HEK293 (cell line): ENCODE data around the gene SMNDC1.

ENCODE experiments used
- CTCF ChIA-PET: fragments of 350-600 bp; formaldehyde crosslinking; extraction: SDS; loops from one replicate; lab custom pipeline; 2021; ENCODE audit warnings: antibody characterized with exemption; lab: Yijun Ruan, JAX
- POLR2A ChIA-PET: fragments of 300-600 bp; formaldehyde crosslinking; extraction: SDS; loops from one replicate; lab custom pipeline; 2020; ENCODE audit warnings: antibody characterized with exemption, inconsistent platforms; lab: Yijun Ruan, JAX
- H3K27ac ChIP-seq: fragments of 200-500 bp; sonication (Bioruptor generic); 2 replicates; pipeline ENCODE4 v1.5.1; 2014; ENCODE audit warnings: low read depth, low read length, control low read depth, inconsistent platforms; ENCODE audit errors: extremely low read depth
- H3K36me3 ChIP-seq, 2 experiments: fragments of 200-500 bp in 1 of 2; sonication (Bioruptor generic) in 1 of 2; 1 replicate in 1 of 2; 2 replicates in 1 of 2; pipeline ENCODE4 v1.5.1; 2014 to 2017; ENCODE audit warnings: inconsistent platforms in 2 of 2, low read length in 2 of 2; ENCODE audit not compliant: control insufficient read depth in 2 of 2, insufficient read depth in 1 of 2
- H3K4me1 ChIP-seq: fragments of 200-500 bp; sonication (Bioruptor generic); 2 replicates; pipeline ENCODE4 v1.5.1; 2014; ENCODE audit warnings: mild to moderate bottlenecking, low read length, inconsistent platforms; ENCODE audit not compliant: control insufficient read depth, insufficient read depth
- H3K4me3 ChIP-seq: 2 replicates; pipeline ENCODE4 v1.5.1; 2011; ENCODE audit warnings: low read depth, mild to moderate bottlenecking, control low read depth, low read length, moderate library complexity
- H3K9me3 ChIP-seq: fragments of 200-500 bp; sonication (Bioruptor generic); 2 replicates; pipeline ENCODE4 v1.5.1; 2014; ENCODE audit warnings: low read depth, low read length, inconsistent platforms; ENCODE audit not compliant: control insufficient read depth, insufficient read depth
- GFI1B ChIP-seq: fragments of 450-650 bp; formaldehyde crosslinking; IDR thresholded peaks from 2 replicates; pipeline ENCODE4 v1.5.1; 2016; ENCODE audit warnings: missing biosample characterization, missing genetic modification characterization
- KLF1 ChIP-seq: fragments of 450-650 bp; formaldehyde crosslinking; IDR thresholded peaks from 2 replicates; pipeline ENCODE4 v1.5.1; 2016; ENCODE audit warnings: missing biosample characterization, missing genetic modification characterization
- RBAK ChIP-seq: fragments of 450-650 bp; formaldehyde crosslinking; IDR thresholded peaks from 2 replicates; pipeline ENCODE4 v1.5.1; 2016; ENCODE audit warnings: missing biosample characterization, missing genetic modification characterization
- ZBTB20 ChIP-seq: fragments of 450-650 bp; formaldehyde crosslinking; IDR thresholded peaks from 2 replicates; pipeline ENCODE4 v1.5.1; 2016; ENCODE audit warnings: missing biosample characterization, missing genetic modification characterization
- ZNF16 ChIP-seq: fragments of 450-650 bp; formaldehyde crosslinking; IDR thresholded peaks from 2 replicates; pipeline ENCODE4 v1.5.1; 2016; ENCODE audit warnings: low read depth, missing biosample characterization, missing genetic modification characterization
- ZNF175 ChIP-seq: fragments of 450-650 bp; formaldehyde crosslinking; IDR thresholded peaks from 2 replicates; pipeline ENCODE4 v1.5.1; 2016; ENCODE audit warnings: missing biosample characterization, missing genetic modification characterization
- ZNF211 ChIP-seq: fragments of 450-650 bp; formaldehyde crosslinking; IDR thresholded peaks from 2 replicates; pipeline ENCODE4 v1.5.1; 2016; ENCODE audit warnings: low read depth, missing biosample characterization, missing genetic modification characterization
- ZNF223 ChIP-seq: fragments of 450-650 bp; formaldehyde crosslinking; IDR thresholded peaks from 2 replicates; pipeline ENCODE4 v1.5.1; 2016; ENCODE audit warnings: missing biosample characterization, missing genetic modification characterization
- ZNF394 ChIP-seq: fragments of 450-650 bp; formaldehyde crosslinking; IDR thresholded peaks from 2 replicates; pipeline ENCODE4 v1.5.1; 2016; ENCODE audit warnings: missing biosample characterization, missing genetic modification characterization, mild to moderate bottlenecking, moderate library complexity, borderline replicate concordance
- ZNF433 ChIP-seq: fragments of 450-650 bp; formaldehyde crosslinking; IDR thresholded peaks from 2 replicates; pipeline ENCODE4 v1.5.1; 2016; ENCODE audit warnings: missing biosample characterization, missing genetic modification characterization, low read depth
- ZNF555 ChIP-seq: fragments of 450-650 bp; formaldehyde crosslinking; conservative IDR thresholded peaks from 2 replicates; pipeline ENCODE4 v1.5.1; 2017; ENCODE audit warnings: missing biosample characterization, mild to moderate bottlenecking, missing genetic modification characterization, inconsistent platforms
- ZNF624 ChIP-seq: fragments of 450-650 bp; formaldehyde crosslinking; IDR thresholded peaks from 2 replicates; pipeline ENCODE4 v1.5.1; 2017; ENCODE audit warnings: missing biosample characterization, missing genetic modification characterization
- ZNF629 ChIP-seq: fragments of 450-650 bp; formaldehyde crosslinking; IDR thresholded peaks from 2 replicates; pipeline ENCODE4 v1.5.1; 2017; ENCODE audit warnings: missing biosample characterization, missing genetic modification characterization
- ZNF677 ChIP-seq: fragments of 450-650 bp; IDR thresholded peaks from 2 replicates; pipeline ENCODE4 v1.5.0; 2018; ENCODE audit warnings: missing biosample characterization, mild to moderate bottlenecking, missing genetic modification characterization, moderate library complexity
- ZNF76 ChIP-seq: fragments of 450-650 bp; formaldehyde crosslinking; IDR thresholded peaks from 2 replicates; pipeline ENCODE4; 2016; ENCODE audit warnings: low read depth, missing biosample characterization, missing genetic modification characterization, borderline replicate concordance
- ZNF830 ChIP-seq: fragments of 450-650 bp; IDR thresholded peaks from 2 replicates; pipeline ENCODE4 v1.5.0; 2018; ENCODE audit warnings: missing biosample characterization, missing genetic modification characterization, low read depth, mild to moderate bottlenecking, moderate library complexity
- ZSCAN16 ChIP-seq: fragments of 450-650 bp; formaldehyde crosslinking; IDR thresholded peaks from 2 replicates; pipeline ENCODE4 v1.5.1; 2016; ENCODE audit warnings: missing biosample characterization, missing genetic modification characterization
- TF ChIP-seq, protein P1 (sequence below): fragments of 450-650 bp; formaldehyde crosslinking; IDR thresholded peaks from 2 replicates; pipeline ENCODE4 v1.5.1; 2016; ENCODE audit warnings: missing biosample characterization, missing genetic modification characterization
- TF ChIP-seq, protein P2 (sequence below): fragments of 450-650 bp; formaldehyde crosslinking; IDR thresholded peaks from 2 replicates; pipeline ENCODE4 v1.5.1; 2016; ENCODE audit warnings: missing biosample characterization, missing genetic modification characterization, low read depth
- TF ChIP-seq, protein P3 (sequence below): fragments of 450-650 bp; formaldehyde crosslinking; IDR thresholded peaks from 2 replicates; pipeline ENCODE4 v1.5.1; 2016; ENCODE audit warnings: missing biosample characterization, missing genetic modification characterization, borderline replicate concordance
- TF ChIP-seq, protein P4 (sequence below): fragments of 450-650 bp; formaldehyde crosslinking; IDR thresholded peaks from 2 replicates; pipeline ENCODE4 v1.5.1; 2016; ENCODE audit warnings: missing biosample characterization, missing genetic modification characterization
- TF ChIP-seq, protein P5 (sequence below): fragments of 450-650 bp; formaldehyde crosslinking; IDR thresholded peaks from 2 replicates; pipeline ENCODE4 v1.5.1; 2016; ENCODE audit warnings: missing biosample characterization, missing genetic modification characterization
- TF ChIP-seq, protein P6 (sequence below): fragments of 450-650 bp; formaldehyde crosslinking; IDR thresholded peaks from 2 replicates; pipeline ENCODE4 v1.5.1; 2017; ENCODE audit warnings: missing biosample characterization, missing genetic modification characterization

SMNDC1 gene

DNA sequence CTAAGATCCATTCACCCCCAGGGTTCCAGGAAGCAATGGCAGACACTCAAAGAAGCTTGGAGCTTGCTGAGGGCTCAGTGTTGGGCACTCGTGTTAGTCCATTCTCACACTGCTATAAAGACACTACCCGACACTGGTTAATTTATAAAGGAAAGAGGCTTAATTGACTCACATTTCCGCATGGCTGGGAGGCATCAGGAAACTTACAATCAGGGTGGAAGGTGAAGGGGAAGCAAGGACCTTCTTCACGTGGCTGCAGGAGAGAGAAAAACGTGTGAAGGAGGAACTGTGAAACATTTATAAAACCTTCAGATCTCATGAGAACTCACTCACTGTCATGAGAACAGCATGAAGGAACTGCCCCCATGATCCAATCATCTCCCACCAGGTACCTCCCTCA is 44.7 kb upstream of the SMNDC1 start (continued):
- TF ChIP-seq, protein P1, sequence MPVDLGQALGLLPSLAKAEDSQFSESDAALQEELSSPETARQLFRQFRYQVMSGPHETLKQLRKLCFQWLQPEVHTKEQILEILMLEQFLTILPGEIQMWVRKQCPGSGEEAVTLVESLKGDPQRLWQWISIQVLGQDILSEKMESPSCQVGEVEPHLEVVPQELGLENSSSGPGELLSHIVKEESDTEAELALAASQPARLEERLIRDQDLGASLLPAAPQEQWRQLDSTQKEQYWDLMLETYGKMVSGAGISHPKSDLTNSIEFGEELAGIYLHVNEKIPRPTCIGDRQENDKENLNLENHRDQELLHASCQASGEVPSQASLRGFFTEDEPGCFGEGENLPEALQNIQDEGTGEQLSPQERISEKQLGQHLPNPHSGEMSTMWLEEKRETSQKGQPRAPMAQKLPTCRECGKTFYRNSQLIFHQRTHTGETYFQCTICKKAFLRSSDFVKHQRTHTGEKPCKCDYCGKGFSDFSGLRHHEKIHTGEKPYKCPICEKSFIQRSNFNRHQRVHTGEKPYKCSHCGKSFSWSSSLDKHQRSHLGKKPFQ (tag by site-specific recombination): no peak
- TF ChIP-seq KLF1 (tag by site-specific recombination) (no peak), ZNF624 (tag by site-specific recombination) (no peak), ZNF629 (tag by site-specific recombination) (no peak), ZSCAN16 (tag by site-specific recombination) (no peak)

DNA sequence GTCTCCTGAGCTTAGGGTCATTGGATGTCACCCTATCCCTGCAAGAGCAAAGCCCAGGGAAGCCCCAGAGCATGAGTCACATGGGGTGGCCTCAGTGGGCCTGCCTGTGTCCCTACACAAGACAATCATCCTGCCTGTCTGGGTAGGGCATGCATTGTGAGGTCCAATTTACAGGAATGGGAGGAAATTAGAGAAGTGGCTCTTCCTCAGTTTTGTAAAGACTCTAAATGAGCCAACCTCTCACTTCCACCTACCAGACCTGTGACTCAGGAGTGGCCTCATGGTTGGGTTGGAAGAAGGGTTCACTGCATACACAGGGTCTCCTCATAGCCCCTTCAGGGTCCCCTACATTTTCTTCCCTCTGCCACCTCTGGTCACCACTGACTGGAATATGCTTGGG is 43.6 kb upstream of the SMNDC1 start:
- peaks cover 3% of the 10 kb centered on the region; the same call in 1 of the 2 replicates for H3K4me1 ChIP-seq
- H3K27ac ChIP-seq: no peak overlapping the region
- H3K36me3 ChIP-seq: no peaks in the 10 kb centered on the region
- H3K4me3 ChIP-seq: no peak overlapping the region
- CTCF ChIA-PET: no interaction called here
- no peaks in the 10 kb centered on the region for H3K9me3 ChIP-seq
- POLR2A ChIA-PET: no interaction called here
- TF ChIP-seq, protein P2, sequence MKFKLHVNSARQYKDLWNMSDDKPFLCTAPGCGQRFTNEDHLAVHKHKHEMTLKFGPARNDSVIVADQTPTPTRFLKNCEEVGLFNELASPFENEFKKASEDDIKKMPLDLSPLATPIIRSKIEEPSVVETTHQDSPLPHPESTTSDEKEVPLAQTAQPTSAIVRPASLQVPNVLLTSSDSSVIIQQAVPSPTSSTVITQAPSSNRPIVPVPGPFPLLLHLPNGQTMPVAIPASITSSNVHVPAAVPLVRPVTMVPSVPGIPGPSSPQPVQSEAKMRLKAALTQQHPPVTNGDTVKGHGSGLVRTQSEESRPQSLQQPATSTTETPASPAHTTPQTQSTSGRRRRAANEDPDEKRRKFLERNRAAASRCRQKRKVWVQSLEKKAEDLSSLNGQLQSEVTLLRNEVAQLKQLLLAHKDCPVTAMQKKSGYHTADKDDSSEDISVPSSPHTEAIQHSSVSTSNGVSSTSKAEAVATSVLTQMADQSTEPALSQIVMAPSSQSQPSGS (tag by site-specific recombination): no peak
- no peak for TF ChIP-seq ZNF76 (tag by site-specific recombination)
- TF ChIP-seq, protein P3, sequence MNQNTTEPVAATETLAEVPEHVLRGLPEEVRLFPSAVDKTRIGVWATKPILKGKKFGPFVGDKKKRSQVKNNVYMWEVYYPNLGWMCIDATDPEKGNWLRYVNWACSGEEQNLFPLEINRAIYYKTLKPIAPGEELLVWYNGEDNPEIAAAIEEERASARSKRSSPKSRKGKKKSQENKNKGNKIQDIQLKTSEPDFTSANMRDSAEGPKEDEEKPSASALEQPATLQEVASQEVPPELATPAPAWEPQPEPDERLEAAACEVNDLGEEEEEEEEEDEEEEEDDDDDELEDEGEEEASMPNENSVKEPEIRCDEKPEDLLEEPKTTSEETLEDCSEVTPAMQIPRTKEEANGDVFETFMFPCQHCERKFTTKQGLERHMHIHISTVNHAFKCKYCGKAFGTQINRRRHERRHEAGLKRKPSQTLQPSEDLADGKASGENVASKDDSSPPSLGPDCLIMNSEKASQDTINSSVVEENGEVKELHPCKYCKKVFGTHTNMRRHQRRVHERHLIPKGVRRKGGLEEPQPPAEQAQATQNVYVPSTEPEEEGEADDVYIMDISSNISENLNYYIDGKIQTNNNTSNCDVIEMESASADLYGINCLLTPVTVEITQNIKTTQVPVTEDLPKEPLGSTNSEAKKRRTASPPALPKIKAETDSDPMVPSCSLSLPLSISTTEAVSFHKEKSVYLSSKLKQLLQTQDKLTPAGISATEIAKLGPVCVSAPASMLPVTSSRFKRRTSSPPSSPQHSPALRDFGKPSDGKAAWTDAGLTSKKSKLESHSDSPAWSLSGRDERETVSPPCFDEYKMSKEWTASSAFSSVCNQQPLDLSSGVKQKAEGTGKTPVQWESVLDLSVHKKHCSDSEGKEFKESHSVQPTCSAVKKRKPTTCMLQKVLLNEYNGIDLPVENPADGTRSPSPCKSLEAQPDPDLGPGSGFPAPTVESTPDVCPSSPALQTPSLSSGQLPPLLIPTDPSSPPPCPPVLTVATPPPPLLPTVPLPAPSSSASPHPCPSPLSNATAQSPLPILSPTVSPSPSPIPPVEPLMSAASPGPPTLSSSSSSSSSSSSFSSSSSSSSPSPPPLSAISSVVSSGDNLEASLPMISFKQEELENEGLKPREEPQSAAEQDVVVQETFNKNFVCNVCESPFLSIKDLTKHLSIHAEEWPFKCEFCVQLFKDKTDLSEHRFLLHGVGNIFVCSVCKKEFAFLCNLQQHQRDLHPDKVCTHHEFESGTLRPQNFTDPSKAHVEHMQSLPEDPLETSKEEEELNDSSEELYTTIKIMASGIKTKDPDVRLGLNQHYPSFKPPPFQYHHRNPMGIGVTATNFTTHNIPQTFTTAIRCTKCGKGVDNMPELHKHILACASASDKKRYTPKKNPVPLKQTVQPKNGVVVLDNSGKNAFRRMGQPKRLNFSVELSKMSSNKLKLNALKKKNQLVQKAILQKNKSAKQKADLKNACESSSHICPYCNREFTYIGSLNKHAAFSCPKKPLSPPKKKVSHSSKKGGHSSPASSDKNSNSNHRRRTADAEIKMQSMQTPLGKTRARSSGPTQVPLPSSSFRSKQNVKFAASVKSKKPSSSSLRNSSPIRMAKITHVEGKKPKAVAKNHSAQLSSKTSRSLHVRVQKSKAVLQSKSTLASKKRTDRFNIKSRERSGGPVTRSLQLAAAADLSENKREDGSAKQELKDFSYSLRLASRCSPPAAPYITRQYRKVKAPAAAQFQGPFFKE: no peak
- TF ChIP-seq GFI1B: no peak
- no peak for TF ChIP-seq ZBTB20 (tag by site-specific recombination)
- no peak for TF ChIP-seq ZNF175
- no peak for TF ChIP-seq RBAK
- TF ChIP-seq ZNF223 (tag by site-specific recombination): no peak
- TF ChIP-seq, protein P4, sequence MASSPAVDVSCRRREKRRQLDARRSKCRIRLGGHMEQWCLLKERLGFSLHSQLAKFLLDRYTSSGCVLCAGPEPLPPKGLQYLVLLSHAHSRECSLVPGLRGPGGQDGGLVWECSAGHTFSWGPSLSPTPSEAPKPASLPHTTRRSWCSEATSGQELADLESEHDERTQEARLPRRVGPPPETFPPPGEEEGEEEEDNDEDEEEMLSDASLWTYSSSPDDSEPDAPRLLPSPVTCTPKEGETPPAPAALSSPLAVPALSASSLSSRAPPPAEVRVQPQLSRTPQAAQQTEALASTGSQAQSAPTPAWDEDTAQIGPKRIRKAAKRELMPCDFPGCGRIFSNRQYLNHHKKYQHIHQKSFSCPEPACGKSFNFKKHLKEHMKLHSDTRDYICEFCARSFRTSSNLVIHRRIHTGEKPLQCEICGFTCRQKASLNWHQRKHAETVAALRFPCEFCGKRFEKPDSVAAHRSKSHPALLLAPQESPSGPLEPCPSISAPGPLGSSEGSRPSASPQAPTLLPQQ (tag by site-specific recombination): no peak
- TF ChIP-seq, protein P5, sequence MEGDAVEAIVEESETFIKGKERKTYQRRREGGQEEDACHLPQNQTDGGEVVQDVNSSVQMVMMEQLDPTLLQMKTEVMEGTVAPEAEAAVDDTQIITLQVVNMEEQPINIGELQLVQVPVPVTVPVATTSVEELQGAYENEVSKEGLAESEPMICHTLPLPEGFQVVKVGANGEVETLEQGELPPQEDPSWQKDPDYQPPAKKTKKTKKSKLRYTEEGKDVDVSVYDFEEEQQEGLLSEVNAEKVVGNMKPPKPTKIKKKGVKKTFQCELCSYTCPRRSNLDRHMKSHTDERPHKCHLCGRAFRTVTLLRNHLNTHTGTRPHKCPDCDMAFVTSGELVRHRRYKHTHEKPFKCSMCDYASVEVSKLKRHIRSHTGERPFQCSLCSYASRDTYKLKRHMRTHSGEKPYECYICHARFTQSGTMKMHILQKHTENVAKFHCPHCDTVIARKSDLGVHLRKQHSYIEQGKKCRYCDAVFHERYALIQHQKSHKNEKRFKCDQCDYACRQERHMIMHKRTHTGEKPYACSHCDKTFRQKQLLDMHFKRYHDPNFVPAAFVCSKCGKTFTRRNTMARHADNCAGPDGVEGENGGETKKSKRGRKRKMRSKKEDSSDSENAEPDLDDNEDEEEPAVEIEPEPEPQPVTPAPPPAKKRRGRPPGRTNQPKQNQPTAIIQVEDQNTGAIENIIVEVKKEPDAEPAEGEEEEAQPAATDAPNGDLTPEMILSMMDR (tag by site-specific recombination): no peak
- no peak for TF ChIP-seq ZNF433 (tag by site-specific recombination)
- TF ChIP-seq ZNF211 (tag by site-specific recombination): no peak
- TF ChIP-seq, protein P6, sequence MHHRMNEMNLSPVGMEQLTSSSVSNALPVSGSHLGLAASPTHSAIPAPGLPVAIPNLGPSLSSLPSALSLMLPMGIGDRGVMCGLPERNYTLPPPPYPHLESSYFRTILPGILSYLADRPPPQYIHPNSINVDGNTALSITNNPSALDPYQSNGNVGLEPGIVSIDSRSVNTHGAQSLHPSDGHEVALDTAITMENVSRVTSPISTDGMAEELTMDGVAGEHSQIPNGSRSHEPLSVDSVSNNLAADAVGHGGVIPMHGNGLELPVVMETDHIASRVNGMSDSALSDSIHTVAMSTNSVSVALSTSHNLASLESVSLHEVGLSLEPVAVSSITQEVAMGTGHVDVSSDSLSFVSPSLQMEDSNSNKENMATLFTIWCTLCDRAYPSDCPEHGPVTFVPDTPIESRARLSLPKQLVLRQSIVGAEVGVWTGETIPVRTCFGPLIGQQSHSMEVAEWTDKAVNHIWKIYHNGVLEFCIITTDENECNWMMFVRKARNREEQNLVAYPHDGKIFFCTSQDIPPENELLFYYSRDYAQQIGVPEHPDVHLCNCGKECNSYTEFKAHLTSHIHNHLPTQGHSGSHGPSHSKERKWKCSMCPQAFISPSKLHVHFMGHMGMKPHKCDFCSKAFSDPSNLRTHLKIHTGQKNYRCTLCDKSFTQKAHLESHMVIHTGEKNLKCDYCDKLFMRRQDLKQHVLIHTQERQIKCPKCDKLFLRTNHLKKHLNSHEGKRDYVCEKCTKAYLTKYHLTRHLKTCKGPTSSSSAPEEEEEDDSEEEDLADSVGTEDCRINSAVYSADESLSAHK (tag by site-specific recombination): no peak
- no peak for TF ChIP-seq ZNF555
- TF ChIP-seq ZNF394 (tag by site-specific recombination): no peak
- no peak for TF ChIP-seq ZNF16 (tag by site-specific recombination)
- no peak for TF ChIP-seq ZNF830 (tag by site-specific recombination)
- no peak for TF ChIP-seq ZNF677 (tag by site-specific recombination)
